ENCODE measurements around the gene HBM.
"Not testable (repeated sequence)": the region's sequence is repeated elsewhere in the genome, so short reads cannot be mapped to it uniquely, and the experiment has no call there.

HBM gene

DNA sequence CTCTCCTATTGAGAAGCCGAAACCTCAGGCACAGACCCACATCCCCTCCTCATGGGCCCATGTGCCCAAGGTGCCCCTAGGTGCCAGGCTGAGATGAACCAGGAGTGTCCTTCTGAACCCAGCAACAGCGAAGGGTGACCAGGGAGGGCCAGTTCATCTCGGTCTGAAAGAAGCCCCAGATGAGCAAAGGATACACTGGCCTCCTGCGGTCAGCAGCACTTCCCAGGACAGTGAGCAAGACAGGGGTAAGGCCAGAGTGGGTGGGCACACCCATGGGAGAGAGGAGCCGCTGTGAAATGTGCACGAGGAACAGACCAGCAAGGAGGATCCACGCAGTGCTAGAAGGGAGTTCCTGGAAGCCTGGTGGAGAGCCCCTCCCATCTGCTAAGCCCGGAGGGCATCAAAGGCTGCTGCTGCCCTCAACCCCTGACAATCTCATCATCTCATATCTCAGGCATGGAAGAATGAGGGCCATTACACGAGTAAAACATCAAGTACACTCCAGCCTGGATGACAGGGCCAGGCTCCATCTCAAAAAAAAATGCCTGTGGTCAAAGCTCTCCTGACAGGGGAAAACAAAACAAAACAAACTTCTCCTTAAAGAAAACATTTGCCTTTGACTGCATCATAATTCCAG is 16.6 kb upstream of the HBM start:
- DNase-seq: no peak

DNA sequence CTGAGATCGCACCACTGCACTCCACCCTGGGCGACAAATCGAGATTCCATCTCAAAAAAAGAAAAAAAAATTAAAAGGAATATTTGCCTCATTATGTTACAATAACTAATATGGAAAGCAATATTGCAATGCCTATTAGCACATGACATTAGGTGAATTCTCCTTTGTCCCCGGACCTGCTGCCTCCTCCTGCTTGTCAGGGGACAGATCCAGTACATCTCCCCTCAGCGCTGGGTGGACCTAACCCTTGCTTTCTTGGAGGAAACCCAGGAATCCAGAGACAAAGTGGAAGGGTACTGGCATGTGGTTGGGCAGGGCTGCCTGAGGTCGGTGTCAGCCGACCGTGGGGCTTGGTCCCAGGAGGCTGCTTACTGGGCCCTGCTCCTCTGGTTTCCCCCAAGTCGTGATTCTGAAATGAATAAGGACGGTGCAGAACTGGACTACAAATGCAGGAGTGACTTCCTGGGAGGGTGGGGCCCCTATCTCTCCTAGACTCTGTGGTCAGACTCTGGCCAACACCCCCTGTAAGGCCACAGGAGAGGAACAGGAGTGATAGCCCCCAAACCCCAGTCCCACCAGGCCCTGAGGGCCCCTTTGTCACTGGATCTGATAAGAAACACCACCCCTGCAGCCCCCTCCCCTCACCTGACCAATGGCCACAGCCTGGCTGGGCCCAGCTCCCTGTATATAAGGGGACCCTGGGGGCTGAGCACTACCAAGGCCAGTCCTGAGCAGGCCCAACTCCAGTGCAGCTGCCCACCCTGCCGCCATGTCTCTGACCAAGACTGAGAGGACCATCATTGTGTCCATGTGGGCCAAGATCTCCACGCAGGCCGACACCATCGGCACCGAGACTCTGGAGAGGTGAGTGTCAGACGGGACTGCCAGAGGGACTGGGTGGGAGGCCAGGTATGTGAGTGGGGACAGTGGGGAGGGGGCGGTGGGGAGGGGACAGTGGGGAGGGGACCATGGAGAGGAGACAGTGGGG is 13.3 kb upstream of the HBM start, which contains the start of gene HBZ:
Gene HBZ, plus strand, starts transcription at position 504 of the 988 bp plus-strand sequence. Its CDS starts 266 bp downstream, at position 770.
- DNase-seq: no peak

DNA sequence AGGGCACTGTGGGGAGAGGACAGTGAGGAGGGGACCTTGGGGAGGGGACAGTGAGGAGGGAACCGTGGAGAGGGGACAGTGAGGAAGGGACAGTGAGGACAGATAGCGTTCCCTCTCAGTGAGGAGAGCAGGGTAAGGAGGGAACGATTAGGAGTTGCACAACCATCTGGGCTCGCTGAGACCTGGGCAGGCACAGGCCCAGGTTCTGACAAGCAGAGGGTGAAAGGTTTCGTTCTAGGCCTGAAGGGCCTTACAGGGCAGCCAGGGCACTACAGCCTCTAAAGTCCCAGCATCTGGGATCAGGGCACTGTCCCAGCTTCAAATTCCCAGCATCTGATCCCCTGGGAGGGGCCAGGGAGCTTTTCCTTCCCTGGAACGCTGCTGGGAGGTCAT is 12.7 kb upstream of the HBM start:
- DNase-seq: not testable (repeated sequence)

DNA sequence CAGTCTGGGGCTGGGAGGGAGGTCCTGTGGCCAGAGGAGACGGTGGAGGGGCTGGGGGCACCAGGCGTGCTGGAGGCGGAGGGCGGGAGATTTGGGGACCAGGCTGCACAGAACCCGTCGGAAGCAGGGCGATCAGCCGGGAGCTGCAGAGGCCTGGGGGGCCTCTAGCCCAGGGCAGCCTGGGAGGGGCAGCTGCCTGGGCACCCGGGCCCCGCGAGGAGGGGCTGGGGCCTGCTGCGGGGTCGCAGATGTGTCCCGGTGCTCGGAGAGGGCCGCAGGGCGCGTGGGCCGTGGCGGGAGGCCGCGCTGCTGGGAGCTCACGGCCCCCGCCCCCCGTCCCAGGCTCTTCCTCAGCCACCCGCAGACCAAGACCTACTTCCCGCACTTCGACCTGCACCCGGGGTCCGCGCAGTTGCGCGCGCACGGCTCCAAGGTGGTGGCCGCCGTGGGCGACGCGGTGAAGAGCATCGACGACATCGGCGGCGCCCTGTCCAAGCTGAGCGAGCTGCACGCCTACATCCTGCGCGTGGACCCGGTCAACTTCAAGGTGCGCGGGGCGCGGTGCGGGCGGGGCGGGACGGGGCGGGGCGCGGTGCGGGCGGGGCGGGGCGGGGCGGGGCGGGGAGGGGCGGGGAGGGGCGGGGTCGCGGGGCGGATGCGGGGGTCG is 12.1 kb upstream of the HBM start:
- DNase-seq: not testable (repeated sequence)

DNA sequence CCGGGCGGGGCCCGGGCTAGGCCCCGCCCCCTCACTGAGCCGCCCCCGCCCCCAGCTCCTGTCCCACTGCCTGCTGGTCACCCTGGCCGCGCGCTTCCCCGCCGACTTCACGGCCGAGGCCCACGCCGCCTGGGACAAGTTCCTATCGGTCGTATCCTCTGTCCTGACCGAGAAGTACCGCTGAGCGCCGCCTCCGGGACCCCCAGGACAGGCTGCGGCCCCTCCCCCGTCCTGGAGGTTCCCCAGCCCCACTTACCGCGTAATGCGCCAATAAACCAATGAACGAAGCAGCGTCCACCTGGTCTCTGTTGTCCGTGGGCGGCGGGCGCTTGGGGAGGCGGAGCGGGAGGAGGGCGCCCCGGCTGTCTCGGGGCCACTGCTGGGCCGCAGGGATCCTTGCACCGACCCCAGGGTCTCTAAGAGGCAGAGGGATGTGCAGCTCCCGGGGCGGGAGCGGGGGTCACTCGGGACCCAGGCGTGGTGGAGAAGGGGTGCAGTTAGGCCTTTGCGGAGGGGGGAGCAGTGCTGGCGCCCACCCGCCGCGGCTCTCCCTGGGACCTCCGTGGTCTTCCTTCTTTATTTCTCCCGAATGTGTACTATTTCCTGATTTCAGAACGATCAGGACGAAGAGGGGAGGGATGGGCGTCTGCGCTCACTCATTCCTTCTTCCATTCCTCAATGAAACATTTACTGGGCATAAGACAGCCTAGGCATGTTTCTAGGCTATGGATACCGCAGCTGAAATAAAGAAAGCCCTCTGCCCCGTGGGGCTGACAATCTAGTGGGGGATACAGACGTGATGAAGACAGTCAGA is 11.4 kb upstream of the HBM start:
- DNase-seq: no peak

DNA sequence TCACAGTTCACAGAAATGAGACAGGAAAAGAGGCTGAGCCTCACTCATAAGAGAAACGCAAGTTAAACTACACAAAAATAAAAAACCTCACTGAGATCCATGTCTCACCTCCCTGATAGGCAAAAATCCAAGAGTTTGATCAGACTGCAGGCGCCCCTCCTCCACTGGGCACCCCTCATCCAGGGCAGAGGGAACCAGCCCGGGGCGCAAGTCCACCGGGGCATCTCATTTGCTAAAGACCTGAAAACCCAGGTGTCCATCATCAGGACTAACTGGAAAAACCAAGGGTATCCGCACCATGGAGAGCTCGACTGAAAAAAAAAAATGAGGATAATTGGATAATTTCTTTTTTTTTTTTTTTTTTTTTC is 10.8 kb upstream of the HBM start:
- DNase-seq: no peak

DNA sequence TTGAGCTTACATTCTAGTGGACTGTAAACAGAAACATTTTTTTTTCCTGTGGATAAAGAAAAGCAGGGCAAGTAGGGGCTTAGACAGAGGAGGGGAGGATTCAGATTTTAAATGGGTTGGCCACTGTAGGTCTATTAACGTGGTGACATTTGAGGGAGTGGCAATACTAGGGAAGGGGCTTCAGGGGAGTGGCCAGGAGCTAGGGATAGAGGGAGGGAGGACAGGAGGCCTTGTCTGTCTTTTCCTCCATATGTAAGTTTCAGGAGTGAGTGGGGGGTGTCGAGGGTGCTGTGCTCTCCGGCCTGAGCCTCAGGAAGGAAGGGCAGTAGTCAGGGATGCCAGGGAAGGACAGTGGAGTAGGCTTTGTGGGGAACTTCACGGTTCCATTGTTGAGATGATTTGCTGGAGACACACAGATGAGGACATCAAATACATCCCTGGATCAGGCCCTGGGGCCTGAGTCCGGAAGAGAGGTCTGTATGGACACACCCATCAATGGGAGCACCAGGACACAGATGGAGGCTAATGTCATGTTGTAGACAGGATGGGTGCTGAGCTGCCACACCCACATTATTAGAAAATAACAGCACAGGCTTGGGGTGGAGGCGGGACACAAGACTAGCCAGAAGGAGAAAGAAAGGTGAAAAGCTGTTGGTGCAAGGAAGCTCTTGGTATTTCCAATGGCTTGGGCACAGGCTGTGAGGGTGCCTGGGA is 6.5 kb upstream of the HBM start:
- no peak for DNase-seq

DNA sequence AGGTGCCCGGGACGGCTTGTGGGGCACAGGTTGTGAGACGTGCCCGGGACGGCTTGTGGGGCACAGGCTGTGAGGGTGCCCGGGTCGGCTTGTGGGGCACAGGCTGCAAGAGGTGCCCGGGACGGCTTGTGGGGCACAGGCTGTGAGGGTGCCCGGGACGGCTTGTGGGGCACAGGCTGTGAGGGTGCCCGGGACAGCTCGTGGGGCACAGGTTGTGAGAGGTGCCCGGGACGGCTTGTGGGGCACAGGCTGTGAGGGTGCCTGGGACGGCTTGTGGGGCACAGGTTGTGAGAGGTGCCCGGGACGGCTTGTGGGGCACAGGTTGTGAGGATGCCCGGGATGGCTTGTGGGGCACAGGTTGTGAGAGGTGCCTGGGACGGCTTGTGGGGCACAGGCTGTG is 5.5 kb upstream of the HBM start:
- not testable (repeated sequence) for DNase-seq

DNA sequence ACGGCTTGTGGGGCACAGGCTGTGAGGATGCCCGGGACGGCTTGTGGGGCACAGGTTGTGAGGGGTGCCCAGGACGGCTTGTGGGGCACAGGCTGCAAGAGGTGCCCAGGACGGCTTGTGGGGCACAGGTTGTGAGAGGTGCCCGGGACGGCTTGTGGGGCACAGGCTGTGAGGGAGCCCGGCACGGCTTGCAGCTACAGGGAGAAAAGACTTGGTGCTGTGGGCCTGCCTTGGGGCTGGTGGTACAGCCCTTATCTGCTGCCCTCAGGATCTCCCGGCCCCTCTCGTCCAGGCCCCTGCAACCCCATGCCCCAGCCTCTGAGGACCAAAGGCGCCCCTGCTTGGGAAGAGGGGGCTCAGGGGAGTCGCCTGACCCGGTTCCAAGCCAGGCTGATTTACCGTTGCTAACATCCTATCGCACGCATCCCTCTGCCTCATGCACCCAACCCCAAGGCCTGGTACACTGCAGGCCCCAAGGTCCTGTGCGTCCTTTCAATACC is 5.0 kb upstream of the HBM start:
- no peak for DNase-seq

DNA sequence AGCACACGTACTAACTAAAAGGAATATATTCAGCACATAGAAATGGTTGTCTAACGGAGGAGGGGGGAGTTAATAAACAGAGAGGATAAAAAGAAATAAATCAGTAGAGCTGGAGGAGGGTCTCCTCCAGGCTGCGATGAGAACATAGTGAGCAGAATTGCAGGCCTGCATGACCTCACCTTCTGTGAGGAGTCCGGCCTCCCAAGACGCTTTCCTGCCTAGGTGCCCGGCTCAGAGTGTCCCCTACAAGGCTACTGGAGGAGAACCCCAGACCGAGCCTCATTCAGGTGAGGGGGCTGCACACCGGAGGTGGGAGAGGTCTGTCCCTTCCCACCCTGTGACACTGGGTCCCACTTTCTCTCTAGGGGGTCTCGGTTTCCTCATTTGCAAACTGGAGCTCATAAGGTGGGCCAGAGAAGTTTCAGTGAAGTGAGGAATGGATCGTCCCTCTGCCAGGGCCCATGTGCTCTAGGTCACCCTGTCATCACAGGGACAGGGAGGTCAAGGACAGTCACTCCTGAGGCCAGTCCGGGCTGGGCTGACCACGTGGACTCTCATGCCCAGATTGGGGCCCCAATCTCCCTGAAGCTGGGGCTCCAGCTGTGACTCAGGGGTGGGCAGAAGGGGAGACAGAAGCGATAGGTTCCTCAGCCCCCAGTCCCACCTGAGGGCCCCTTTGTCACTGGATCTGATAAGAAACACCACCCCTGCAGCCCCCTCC is 3.3 kb upstream of the HBM start:
- DNase-seq: no peak

DNA sequence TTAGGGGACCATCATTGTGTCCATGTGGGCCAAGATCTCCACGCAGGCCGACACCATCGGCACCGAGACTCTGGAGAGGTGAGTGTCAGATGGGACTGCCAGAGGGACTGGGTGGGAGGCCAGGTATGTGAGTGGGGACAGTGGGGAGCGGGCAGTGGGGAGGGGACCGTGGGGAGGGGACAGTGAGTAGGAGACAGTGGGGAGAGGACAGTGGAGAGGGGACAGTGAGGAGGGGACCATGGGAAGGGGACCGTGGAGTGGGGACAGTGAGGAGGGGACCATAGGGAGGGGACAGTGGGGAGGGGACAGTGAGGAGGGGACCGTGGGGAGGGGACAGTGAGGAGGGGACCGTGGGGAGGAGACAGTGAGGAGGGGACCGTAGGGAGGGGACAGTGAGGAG is 2.6 kb upstream of the HBM start:
- DNase-seq: not testable (repeated sequence)

DNA sequence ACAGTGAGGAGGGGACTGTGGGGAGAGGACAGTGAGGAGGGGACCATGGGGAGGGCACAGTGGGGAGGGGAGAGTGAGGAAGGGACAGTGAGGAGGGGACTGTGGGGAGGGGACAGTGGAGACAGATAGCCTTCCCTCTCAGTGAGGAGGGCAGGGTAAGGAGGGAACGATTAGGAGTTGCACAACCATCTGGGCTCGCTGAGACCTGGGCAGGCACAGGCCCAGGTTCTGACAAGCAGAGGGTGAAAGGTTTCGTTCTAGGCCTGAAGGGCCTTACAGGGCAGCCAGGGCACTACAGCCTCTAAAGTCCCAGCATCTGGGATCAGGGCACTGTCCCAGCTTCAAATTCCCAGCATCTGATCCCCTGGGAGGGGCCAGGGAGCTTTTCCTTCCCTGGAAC is 2.1 kb upstream of the HBM start:
- not testable (repeated sequence) for DNase-seq

DNA sequence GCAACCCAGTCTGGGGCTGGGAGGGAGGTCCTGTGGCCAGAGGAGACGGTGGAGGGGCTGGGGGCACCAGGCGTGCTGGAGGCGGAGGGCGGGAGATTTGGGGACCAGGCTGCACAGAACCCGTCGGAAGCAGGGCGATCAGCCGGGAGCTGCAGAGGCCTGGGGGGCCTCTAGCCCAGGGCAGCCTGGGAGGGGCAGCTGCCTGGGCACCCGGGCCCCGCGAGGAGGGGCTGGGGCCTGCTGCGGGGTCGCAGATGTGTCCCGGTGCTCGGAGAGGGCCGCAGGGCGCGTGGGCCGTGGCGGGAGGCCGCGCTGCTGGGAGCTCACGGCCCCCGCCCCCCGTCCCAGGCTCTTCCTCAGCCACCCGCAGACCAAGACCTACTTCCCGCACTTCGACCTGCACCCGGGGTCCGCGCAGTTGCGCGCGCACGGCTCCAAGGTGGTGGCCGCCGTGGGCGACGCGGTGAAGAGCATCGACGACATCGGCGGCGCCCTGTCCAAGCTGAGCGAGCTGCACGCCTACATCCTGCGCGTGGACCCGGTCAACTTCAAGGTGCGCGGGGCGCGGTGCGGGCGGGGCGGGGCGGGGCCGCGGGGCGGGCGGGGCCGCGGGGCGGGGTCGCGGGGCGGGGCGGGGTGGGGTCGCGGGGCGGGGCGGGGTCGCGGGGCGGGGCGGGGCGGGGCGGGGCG is 1.5 kb upstream of the HBM start:
- DNase-seq: not testable (repeated sequence)

DNA sequence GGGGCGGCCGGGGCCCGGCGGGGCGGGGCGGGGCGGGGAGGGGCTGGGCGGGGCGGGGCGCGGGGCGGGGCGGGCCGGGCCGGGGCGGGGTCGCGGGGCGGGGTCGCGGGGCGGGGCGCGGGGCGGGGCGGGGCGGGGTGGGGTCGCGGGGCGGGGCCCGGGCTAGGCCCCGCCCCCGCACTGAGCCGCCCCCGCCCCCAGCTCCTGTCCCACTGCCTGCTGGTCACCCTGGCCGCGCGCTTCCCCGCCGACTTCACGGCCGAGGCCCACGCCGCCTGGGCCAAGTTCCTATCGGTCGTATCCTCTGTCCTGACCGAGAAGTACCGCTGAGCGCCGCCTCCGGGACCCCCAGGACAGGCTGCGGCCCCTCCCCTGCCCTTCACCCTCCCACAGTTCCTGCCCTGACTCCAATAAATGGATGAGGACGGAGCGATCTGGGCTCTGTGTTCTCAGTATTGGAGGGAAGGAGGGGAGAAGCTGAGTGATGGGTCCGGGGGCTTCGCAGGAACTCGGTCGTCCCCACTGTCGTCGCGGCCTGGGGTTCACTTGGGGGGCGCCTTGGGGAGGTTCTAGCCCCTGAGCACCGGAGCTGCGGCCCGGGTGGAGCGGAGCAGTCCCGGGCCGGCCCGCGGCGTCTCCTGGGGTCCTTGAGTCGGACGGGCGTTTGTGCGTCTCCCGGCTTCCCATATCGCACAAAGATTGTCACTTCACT is 795 bp upstream of the HBM start:
- DNase-seq: no peak

DNA sequence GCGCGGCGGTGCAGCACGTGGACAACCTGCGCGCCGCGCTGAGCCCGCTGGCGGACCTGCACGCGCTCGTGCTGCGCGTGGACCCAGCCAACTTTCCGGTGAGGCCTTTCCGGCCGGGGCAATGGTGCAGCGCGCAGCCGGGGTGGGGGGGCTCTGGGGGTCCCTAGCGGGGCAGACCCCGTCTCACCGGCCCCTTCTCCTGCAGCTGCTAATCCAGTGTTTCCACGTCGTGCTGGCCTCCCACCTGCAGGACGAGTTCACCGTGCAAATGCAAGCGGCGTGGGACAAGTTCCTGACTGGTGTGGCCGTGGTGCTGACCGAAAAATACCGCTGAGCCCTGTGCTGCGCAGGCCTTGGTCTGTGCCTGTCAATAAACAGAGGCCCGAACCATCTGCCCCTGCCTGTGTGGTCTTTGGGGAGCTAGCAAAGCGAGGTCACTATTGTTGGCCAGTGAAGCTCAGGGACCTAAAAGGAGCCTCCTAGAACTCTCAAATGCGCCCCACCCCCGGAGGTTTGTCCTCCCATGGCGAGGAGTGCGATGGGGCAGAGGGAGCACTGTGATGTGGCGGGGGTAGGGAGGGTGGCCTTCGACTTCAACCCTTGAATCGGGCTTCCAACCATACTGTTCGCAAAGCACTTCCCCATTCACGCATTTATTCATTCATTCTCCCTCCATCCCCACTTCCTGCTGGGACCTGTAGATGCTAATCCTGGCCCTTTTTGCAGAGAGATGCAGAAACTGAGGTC is 770 bp downstream of the HBM start:
- no peak for DNase-seq

DNA sequence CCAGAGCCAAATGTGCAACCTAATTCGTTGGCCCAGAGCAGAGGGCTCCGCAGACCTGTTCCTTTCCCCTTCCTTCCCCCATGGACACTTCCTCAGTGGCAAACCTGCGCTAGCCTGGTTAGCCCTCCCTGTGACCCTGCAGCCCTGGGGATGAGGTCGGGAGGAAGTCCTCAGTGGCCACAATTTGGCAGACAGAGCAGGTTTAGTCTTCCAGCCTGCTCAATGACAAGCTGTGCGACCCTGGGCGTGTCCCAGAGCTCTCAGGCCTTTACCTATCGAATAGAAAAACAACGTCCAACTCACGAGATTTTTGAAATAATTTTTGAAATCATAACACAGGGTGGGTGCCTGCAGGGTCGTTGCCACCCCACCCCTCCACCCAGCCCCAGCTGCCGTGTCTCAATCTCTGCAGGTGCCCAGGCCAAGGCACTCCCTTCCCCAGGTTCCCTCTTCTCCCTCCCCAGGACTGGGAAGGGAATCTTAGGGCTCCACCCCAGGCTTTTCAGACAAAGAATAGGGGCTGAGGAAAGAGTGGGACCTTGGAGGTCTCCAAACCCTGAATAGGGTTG is 1.4 kb downstream of the HBM start:
- DNase-seq: no peak

DNA sequence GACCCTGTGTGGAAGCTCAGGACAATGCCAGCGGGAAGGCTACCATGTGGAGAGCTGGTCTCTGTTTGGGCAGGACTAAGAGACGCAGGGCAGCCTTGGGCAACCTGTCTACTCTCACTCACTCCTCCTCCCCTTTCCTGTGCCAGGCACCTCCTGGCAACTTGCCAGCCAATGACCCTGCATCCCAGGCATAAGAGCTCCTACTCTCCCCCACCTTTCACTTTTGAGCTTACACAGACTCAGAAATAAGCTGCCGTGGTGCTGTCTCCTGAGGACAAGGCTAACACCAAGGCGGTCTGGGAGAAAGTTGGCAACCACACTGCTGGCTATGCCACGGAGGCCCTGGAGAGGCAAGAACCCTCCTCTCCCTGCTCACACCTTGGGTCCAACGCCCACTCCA is 2.6 kb downstream of the HBM start:
- no peak for DNase-seq

DNA sequence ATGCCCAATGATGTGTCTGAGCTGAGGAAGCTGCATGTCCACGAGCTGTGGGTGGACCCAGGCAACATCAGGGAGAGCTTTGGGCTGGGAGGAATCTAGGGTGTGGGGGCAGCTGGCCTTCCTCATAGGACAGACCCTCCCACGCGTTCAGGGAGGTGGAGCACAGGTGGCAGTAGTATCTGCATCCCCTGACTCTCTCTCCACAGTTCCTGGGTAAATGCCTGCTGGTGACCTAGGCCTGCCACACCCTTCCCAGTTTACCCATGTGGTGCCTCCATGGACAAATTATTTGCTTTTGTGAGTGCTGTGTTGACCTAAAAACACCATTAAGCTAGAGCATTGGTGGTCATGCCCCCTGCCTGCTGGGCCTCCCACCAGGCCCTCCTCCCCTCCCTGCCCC is 3.2 kb downstream of the HBM start:
- no peak for DNase-seq

DNA sequence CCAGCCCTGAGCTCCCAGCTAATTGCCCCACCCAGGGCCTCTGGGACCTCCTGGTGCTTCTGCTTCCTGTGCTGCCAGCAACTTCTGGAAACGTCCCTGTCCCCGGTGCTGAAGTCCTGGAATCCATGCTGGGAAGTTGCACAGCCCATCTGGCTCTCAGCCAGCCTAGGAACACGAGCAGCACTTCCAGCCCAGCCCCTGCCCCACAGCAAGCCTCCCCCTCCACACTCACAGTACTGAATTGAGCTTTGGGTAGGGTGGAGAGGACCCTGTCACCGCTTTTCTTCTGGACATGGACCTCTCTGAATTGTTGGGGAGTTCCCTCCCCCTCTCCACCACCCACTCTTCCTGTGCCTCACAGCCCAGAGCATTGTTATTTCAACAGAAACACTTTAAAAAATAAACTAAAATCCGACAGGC is 4.3 kb downstream of the HBM start:
- DNase-seq: not testable (repeated sequence)

Data from T-helper 9 cell (primary cell).